Activated CD4-positive, alpha-beta T cell treated with anti-CD3 and anti-CD28 coated beads, Interleukin-2, Interleukin-6, amounts not matched to agents 100 ng/mL and 50 ng/mL, durations not matched to agents 16 hours and 8 hours (primary cell): ENCODE measurements around the gene SLC44A5.
"Not testable (repeated sequence)": the region's sequence is repeated elsewhere in the genome, so short reads cannot be mapped to it uniquely, and the experiment has no call there.

Source experiments
- DNase-seq: peaks from one replicate; pipeline ENCODE4 v3.0.0-alpha.2; 2020

Gene SLC44A5

DNA sequence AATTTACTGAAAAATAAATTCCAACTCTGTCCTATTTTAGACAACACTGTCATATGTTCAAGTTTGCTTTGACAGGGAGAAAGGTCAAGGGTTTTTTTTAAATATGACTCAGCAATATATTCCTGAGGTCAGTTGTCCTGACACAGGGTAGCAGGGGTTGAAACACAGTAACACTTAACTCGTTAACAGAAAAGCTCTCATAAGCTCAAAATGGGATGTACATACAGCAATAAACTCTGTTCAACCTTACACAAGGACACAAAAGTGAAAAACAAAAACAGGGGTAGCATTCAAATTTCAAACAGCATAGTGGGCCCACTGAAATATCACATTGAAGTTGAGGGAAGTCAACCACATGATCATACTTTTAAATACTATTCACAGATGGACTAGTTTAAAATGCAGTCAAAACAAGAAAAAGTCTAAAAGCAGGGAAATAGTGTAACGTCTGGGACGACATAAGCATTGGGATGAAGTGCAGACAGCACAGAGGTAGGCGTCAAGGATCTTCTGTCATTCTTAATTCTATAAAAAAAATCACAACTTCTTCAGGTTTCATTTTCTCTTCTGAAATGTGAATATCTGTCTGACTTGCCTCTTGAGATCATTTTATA lies 89.9 kb downstream of the SLC44A5 start:
- DNase-seq = no peak

DNA sequence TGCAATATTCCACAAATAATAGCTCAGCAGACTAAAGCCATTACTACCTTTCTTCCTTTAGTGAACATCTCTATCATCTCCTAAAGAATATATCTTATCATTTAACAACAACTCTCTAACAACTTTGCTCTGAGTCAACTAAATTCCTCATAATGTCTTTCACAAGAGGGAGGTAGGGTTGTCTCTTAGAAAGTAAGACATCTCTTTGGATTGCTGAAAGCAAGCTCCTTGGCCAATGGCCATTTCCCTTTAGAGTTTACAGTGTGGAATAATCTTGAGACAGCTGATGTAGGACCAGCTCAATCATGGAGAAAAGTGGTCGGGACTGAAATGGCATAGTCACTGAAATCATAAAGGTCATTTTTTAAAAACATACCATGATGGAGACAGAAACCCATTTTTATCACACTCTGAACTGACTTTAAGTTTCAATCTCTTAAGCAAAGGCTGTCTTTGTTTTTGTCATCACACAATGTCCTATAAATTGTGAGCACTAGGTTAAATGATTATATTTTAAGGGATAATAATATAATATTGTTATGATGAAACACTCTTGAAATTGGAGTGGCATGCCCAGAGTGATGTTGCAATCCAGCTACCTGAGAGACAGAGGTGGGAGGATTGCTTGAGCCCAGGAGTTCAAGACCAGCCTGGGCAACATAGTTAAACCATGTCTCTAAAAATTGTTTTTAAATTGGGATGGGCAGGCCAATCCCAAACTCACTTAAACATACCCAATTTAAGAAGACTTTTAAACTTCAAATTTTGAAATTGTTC lies 91.1 kb downstream of the SLC44A5 start:
- no peak for DNase-seq

DNA sequence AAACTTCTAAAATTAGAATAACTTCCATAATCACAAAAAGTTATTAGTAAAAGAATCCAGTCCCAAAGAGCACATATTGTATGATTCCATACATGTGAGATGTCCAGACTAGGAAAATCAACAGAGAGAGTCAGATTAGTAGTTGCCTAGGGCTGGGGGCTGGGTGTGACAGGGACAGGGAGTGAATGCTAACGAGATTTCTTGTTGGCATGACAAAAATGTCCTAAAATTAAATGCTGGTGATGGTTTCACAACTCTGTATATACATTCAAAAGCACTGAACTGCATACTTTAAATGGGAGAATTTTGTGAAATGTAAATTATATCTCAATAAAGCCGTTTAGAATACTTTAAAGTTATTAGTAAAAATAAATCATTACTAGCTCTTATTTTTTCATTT lies 92.2 kb downstream of the SLC44A5 start:
- no peak for DNase-seq

DNA sequence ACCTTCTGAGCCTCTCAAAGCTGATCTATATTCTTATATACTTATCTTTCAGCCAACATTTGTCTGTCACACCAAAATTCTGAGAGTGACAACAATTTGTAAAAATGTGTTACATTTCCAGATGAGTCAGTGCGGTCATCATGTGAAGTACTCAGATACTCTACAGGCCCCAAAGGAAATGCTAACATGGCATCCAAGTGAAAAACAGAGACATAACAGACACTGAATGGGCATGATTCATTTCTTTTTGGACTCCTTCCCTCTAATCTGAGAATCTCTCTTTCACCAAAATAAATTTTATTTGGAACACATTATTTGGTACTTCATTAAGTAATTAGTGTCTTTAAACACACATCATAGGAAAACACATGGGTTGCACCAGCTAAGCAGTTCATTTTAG lies 96.6 kb downstream of the SLC44A5 start:
- no peak for DNase-seq

DNA sequence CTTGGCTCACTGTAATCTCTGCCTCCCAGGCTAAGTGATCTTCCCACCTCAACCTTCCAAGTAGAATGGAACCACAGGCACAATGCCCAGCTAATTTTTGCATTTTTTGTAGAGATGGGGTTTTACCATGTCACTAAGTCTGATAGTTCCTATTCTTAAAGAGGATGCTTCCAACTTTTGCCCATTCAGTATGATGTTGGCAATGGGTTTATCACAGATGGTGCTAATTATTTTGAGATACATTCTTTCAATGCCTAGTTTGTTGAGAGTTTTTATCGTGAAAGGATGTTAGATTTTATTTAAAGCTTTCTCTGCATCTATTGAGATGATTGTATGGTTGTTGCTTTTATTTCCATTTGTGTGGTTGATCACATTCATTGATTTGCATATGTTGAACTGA lies 103.9 kb downstream of the SLC44A5 start:
- DNase-seq = no peak

DNA sequence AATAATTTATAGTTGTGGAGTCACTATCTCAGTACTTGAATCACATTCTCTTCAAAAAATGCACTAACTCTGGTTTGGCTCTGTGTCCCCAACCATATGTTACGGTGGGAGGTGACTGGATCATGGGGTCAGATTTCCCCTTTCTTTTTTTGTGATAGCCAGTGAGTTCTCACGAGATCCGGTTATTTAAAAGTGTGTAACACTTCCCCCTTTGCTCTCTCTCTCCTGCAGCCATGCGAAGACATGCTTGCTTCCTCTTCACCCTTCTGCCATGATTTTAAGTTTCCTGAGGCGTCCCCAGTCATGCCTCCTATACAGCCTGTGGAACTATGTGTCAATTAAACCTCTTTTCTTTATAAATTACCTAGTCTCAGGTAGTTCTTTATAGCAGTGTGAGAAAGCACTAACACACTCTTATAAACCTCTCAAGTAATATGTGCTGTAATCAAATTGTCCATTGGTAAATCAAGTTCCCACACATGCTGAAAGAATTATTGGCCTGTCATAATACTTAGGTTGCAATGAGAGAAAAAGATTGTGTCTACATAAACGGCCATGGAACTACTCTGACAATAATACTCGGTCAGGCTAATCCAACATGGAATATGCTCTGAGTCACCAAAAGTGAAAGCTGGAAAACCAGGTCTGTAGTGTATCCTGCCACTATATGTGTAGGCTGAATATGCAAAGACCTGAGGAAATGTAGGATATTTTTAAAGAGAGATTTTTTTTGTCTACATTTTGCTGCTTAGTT lies 107.5 kb downstream of the SLC44A5 start:
- no peak for DNase-seq

DNA sequence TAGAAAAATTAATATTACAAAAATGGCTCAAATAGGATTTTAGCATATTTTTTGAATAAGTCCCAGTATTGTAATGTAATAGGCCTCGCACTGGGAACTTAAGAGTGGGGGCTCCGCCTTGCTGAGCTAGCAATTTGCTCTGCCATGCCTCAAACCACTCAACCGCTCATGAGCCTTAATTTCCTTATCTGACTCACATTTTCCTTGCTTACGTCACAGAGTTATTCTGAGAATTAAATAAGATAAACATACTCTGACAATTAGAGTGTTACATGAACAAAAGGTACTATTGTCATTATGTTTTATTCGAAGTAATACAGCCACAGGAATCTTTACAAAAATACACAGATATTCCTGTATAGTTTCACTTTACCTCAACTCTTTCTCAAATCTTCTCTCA lies 108.1 kb downstream of the SLC44A5 start:
- DNase-seq = no peak

DNA sequence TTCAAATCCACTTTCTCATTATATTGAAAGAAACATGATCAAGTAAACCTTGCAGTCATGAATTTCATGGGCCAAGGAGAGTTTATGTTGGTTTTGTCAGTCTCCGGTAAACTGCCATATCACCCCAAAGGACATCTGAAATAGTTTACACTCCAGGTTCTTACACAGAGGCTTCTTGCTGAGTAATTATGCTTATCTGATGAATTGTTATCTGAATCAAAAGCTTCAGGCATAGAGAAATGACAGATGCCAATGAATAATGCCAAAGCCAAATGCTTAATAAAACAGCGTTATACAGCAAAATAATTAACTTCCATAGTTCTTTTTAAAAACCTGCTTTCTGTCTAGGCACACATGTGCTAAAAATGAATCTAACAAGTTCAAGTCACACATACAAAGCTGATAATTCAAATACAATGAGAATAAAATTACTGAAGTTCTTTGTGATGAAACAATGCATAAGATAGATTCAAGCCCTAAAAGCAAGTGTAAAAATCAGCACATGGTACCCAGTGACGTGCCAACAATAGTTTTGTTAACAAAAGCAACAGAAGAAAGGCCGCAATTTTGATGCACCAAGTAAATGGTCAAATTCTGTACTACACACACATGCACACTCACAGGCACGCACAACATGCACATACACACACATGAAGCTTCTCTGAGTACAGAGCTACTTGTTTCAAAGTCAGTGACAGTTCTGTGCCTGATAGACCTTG lies 109.2 kb downstream of the SLC44A5 start:
- DNase-seq = no peak

DNA sequence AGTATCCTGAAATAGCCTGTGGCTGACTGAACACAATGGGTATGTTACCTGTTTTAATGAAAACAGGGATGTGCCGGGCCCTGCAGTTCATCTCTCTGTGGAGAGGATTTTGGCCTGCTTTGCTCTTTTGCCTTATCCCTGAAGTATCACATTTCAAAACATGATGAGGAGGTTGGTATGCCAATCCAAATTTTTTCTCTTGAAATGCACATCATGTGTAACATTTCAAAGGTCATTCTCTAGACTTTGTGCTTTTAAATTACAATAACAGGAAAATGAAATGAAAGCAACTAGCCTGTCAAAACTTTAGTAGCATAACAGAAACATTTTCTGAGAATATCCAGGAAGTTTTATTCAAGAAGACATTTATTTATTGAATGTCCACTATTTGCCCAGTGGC lies 118.9 kb downstream of the SLC44A5 start:
- DNase-seq = no peak

DNA sequence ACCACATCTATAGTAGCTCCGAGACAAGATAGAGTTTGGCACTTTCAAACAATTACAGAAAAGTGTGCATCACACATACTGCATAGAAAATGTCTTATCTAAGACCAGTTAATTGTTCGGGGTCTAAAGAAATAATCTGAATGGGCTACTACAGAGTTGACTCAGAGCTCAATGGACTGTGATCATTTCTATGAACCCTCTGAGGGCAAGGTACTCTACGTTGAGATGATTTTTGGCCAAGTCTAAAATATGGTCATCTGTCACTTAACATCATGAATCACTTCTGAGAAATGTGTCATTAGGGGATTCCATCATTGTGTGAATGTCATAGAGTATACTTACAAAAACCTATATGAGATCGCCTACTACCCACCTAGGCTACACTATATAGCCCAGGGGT lies 123.5 kb downstream of the SLC44A5 start:
- no peak for DNase-seq

DNA sequence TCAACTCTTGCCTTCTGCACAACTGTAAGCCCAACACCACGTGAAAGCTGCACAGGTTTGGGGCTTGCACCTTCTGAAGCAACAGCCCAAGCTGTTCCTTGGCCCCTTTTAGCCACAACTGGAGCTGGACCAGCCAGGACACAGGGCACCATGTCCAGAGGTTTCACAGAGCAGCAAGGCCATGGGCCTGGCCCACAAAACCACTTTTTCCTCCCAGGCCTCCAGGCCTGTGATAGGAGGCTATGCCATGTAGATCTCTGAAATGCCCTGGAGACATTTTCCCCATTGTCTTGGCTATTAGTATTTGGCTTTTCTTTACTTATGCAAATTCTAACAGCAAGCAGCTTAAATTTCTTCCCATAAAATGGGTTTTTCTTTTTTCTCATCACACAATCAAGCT lies 126.1 kb downstream of the SLC44A5 start:
- no peak for DNase-seq

DNA sequence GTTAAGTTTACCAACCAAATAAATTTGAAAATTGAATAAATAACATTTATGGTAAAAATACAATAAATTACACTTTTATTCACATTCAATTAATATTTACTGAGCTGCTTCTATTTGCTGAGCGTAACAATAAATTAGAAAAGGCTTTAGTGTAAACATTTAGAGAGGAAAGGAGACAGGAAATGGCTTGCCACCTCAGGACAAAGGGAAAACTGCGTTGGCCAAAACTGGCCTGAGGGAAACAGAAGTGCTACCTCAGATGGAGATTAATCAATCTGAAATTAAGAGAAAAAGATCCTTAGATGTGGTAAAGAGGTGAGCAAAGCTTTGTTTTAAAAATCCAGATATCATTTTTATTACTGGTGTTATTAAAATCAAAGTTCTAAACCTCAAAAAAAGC lies 128.0 kb downstream of the SLC44A5 start:
- no peak for DNase-seq

DNA sequence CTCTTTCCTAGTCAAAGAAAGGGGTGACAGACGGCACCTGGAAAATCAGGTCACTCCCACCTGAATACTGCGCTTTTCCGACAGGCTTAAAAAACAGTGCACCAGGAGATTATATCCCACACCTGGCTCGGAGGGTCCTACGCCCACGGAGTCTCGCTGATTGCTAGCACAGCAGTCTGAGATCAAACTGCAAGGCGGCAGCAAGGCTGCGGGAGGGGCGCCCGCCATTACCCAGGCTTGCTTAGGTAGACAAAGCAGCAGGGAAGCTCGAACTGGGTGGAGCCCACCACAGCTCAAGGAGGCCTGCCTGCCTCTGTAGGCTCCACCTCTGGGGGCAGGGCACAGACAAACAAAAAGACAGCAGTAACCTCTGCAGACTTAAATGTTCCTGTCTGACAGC lies 134.4 kb downstream of the SLC44A5 start:
- not testable (repeated sequence) for DNase-seq

DNA sequence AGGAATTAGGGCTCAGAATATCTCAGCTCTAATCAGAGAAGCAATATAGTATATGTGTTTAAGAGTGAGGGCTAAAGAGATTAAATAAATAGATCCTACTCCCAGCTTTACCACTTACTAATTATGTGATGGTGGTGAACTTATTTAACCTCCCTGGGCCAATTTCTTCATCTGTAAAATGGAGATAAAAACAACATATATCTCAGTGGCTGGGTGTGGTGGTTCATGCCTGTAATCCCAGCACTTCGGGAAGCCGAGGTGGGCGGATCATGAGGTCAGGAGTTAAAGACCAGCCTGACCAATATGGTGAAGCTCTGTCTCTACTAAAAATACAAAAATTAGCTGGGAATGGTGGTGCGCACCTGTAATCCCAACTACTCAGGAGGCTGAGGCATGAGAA lies 135.2 kb downstream of the SLC44A5 start:
- DNase-seq = no peak

DNA sequence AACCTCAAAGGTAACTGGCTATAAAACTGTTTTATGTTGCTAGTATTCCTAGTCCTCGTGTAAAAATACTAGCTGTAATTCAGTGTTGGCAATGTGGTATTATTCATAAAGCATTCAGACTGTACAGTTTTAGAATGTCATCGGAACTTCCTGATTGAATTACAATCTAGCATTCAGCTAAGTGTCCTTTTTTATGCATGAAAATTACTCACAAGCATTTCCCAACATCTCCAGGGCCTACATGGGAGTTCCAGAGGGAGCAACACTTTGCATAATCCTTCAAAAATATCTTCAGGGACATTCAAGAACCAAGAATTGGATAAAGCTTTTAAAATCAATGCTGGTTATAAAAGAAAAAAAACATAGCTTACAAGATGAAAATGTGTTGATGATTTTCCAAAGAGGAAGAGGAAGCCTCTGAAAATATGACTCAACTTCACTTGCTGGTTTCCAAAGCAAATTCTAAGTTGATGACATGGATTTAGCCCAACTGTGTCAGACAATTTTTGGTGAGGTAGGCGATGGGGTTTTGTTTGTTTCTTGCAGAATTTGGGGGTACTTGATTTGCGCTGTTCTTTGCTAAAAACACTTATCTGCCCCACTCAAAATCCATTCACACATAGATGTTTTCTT lies 137.8 kb downstream of the SLC44A5 start:
- DNase-seq = no peak

DNA sequence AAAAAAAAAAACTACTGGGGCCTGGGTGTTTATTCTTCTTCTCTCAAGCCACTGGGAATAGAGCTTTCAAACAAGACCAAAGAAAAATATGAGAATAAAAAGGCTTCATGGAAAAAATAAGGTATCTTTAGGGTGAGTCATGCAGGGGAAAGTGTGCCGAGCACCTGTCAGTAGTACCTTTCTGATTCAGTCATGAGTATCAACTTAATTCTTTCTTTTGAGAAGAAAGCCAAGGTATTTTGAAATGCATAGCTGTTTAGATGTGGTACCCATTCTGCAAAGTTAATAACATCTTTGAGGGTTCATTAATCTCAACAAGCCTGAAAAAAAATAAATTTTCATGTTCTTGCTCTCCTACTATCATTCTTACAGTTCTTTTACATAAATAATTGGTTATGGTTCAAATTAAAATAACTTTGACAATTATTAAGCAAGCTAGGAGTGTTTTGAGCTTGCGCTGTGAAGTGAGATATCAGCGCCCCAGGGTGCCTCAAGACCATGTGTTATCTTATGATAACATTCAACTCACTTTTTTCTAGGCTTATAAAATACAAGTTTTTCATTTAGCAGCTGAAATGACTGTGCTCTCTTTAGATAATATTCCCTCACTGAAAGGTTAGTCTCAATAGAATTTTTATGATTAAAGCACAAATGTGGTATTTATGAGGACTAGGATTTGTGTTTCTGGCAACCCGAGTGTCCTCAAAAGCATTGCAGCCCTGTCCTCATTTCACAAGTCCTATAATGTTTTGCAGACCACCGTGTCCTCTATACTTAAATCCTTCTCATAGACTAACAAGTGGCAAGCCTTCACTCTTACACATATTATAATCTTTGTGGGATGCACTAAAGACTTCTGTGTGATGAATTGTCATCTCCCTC lies 138.6 kb downstream of the SLC44A5 start:
- DNase-seq = no peak

DNA sequence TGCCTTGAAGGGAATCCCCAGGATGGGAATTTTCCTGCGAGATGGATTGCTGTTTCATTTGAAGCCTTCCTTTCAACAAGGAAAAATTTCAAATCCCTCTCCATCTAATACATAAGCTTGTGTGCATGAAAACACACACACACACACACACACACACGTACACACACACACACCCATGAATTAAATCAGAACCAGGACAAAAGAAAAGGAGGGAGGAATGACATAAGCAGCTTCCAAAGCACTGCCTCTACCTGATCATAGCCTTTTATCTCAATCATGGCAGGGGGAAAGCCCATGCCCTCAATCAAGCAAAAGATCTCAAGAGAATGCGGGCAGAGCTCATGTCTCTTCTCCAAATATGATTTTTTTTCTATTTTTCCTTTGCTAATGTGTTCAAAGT lies 139.7 kb downstream of the SLC44A5 start:
- no peak for DNase-seq

DNA sequence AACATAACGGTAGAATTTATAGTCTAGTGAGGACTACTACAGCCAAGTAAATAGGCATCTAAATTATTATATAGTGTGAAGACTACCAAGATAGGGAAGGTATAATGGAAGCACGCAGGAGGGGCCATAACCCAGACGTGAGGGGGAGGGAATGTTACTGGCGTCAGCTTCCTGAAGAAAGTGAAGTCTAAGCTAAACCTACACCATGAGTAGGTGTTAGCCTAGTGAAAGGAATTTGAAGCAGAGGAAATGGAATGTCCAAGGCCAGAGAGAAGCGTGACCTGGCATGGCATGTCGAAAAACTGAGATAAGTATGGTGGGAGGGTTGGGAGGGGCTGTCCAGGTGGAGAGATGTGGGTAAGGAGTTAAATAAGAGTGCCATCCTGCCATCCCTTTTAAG lies 140.5 kb downstream of the SLC44A5 start:
- DNase-seq = no peak

DNA sequence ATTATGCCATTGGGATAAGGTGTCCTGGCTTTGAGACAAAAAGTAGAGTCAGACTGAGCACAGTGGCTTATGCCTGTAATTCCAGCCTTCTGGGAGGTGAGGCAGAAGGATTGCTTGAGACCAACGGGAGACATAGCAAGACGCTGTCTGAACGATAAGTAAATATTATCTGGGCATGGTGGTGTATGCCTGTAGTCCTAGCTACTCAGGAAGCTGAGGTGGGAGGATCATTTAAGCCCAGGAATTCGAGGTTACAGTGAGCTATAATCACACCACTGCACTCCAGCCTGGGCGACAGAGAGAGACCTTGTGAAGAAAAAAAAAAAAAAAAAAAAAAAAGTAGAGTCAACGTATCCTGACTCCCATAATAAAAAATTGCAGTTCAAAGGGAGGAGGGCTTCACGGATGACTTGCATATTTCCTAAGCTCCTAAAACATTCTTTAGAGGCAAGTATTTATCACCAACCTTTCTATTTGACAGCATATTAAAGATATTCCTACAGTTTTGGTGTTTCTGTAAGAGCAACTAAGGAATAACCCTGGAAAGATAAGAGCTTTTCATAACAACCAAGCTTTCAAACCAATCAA lies 141.2 kb downstream of the SLC44A5 start:
- no peak for DNase-seq

DNA sequence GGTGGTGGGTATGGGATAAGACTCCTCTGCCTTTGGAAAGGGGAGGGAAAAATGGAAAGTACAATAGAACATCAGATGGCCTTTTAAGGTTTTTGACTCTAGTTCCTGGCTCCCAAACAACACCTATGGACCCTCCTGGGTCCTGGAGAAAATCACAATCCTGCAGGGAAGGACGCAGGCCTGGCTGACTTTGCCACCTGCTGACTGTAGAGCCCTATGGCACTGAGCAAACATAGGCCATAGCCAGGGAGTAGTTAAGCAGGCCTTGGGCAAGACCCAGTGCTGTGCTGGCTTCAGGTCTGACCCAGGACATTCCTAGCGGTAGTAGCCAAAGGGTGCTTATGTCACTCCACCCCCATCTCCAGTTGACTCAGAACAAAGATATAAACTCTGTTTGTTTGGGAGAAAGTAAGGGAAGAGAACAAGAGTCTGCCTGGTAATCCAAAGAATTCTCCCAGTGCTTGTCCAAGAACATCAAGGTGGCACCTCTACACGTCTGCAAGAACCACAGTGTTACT lies 149.0 kb downstream of the SLC44A5 start:
- DNase-seq = no peak

DNA sequence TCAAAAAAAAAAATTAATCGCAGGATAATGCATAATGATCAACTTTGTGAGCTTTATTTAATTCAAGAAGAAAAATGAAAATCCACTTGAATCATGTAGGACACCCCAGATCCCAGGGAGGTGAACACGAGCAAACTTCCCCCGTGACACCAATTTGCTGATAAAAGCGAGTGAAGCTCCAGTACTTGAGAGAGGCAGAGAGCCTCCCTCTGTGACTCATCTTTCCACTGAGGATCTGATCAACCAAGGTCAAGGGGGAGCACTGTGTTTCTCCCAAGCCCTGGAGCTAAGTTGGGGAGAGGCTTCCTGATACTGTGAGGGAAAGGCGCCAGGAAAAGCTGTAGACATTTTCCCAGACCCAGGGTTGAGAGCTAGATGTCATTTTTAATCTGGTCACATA lies 160.9 kb downstream of the SLC44A5 start:
- DNase-seq = no peak
